Measurements from ENCODE around the gene KIF2C. TPM values are rescaled to one million over a fixed set of nuclear protein-coding genes. Genes with fewer than 3 reads are reported as not detected.
"Not testable (repeated sequence)": the region's sequence is repeated elsewhere in the genome, so short reads cannot be mapped to it uniquely, and the experiment has no call there.

The KIF2C gene
- total RNA-seq, 4 donors from 2014 or later, result 0.76 to 4.5 (median 3.7) TPM

- intact Hi-C loops (cut with DNase I; ENCODE audit: low total_unique reads), result no loop called here
- H3K4me3 ChIP-seq (ENCODE audit: low read depth, poor library complexity, severe bottlenecking), result no peak overlapping the region
- no peak for TF ChIP-seq POLR2A (IDR thresholded peaks at IDR 0.05)
- TF ChIP-seq CTCF (IDR thresholded peaks at IDR 0.05), result no peak
- 25 to 27% methylated on average over 6 of the region's 6 CpGs for WGBS, 2 donors
- DNase-seq (ENCODE audit: low spot score in 2 of 2), result peak; percentile 62 to 91
Observed at GRCh38 chr1:44808938-44809917, 69.6 kb downstream of the KIF2C start.

DNA sequence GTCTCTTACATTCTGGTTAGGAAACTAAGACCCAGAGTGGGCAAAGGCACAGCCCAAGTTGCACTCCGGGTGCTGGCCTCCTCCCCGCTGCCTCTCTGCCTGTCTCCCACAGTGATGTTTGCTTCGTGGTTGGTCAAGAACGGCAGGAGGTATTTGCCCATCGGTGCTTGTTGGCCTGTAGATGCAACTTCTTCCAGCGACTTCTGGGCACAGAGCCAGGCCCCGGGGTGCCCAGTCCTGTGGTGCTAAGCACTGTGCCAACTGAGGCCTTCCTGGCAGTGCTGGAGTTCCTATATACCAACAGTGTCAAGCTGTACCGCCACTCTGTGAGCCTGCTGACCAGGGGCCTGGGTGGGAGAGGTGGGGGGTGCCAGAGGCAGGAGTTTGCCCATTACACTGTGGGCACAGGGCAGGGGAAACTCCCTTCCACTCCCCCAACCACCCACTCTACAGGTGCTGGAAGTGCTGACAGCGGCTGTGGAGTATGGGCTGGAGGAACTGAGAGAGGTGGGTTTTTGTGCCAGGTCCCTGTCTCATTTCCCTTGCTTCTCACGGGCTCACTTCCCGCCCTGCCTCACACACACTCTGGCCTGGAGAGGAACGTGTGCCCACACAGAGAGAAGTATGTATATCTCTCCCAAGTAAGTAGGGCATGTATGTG lies 70.6 kb downstream of the KIF2C start:
- peak; percentile 71 to 95 for DNase-seq (ENCODE audit: low spot score in 2 of 2)
- WGBS, 2 donors, result 20 to 34% methylated on average over 5 to 12 of the region's 12 CpGs
- TF ChIP-seq CTCF (IDR thresholded peaks at IDR 0.05) (no peak), POLR2A (IDR thresholded peaks at IDR 0.05) (no peak)
- intact Hi-C loops (cut with DNase I; ENCODE audit: low total_unique reads), result no loop called here
- no peak overlapping the region for H3K4me3 ChIP-seq (ENCODE audit: low read depth, poor library complexity, severe bottlenecking)

DNA sequence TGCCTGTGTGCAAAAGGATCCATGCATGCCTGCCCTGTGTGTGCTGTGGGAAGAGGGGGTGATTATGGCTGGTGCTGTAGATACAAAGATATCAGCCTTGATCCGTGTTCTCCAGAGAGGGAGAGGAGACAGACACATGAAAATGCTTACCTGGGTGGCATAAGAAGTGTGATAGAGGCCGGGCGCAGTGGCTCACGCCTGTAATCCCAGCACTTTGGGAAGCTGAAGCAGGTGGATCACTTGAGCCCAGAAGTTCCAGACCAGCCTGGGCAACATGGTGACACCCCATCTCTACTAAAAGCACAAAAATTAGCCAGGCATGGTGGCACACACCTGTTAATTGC lies 71.1 kb downstream of the KIF2C start:
- H3K4me3 ChIP-seq (ENCODE audit: low read depth, poor library complexity, severe bottlenecking); intact Hi-C loops (cut with DNase I; ENCODE audit: low total_unique reads): not testable (repeated sequence)
- peak in 1 of 2 donors; percentile 76 for DNase-seq (ENCODE audit: low spot score in 2 of 2)
- 80 to 81% methylated on average over 4 of the region's 4 CpGs for WGBS, 2 donors

DNA sequence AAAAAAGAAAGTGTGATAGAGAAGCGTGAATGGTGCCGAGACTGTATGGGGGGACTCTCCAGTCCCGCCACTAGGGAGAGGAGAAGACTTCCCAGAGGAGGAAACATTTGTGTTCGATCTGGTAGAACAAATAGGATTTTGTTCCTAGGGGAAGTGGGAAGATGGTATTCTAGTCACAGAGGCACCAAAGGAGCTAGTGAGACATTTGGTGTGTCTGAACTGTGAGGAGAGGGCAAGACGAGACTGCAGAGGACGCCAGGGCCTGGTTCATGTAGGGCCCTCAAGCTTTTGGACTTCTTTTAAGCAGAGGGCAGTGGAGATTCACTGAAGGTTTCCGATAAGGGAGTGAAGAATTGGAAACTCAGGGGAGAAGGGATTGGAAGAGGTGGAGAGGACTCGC lies 71.6 kb downstream of the KIF2C start:
- TF ChIP-seq CTCF (IDR thresholded peaks at IDR 0.05) (no peak), POLR2A (IDR thresholded peaks at IDR 0.05) (no peak)
- DNase-seq (ENCODE audit: low spot score in 2 of 2), result peak in 1 of 2 donors; percentile 73
- WGBS, 2 donors, result 68 to 74% methylated on average over 8 of the region's 8 CpGs

GRCh38 chr1:44812822-44813543 lies 73.3 kb downstream of the KIF2C start:
- WGBS, 2 donors, result 69 to 80% methylated on average over 46 of the region's 48 CpGs
- DNase-seq (ENCODE audit: low spot score in 2 of 2), result peak in 1 of 2 donors; percentile 89
- intact Hi-C loops (cut with DNase I; ENCODE audit: low total_unique reads), result no loop called here
- no peak for TF ChIP-seq POLR2A (IDR thresholded peaks at IDR 0.05)
- no peak for TF ChIP-seq CTCF (IDR thresholded peaks at IDR 0.05)
- no peak overlapping the region for H3K4me3 ChIP-seq (ENCODE audit: low read depth, poor library complexity, severe bottlenecking)

More for the DNA sequence above, 71.6 kb downstream of the KIF2C start:
- intact Hi-C loops (cut with DNase I; ENCODE audit: low total_unique reads), result no loop called here
- no peak overlapping the region for H3K4me3 ChIP-seq (ENCODE audit: low read depth, poor library complexity, severe bottlenecking)

- H3K4me3 ChIP-seq (ENCODE audit: low read depth, poor library complexity, severe bottlenecking); intact Hi-C loops (cut with DNase I; ENCODE audit: low total_unique reads): not testable (repeated sequence)
- WGBS, 2 donors, result 78 to 95% methylated on average over 9 of the region's 9 CpGs
- DNase-seq (ENCODE audit: low spot score in 2 of 2), result peak in 1 of 2 donors; percentile 36
Observed at GRCh38 chr1:44815926-44816325, 76.3 kb downstream of the KIF2C start.
